KG1 (cell line): ENCODE results near the gene BTBD10.
A peak's percentile ranks its signal among the peaks of the same experiment; 100 is the strongest.

Experiments used
- DNase-seq: peaks from one replicate; lab custom pipeline; 2025; lab: John Stamatoyannopoulos, UW

The BTBD10 gene

GRCh38 chr11:13373216-13373615 lies 89.8 kb downstream of the BTBD10 start:
- no peak for DNase-seq

GRCh38 chr11:13368041-13368446 lies 95.0 kb downstream of the BTBD10 start:
- no peak for DNase-seq

GRCh38 chr11:13367115-13367514 lies 95.9 kb downstream of the BTBD10 start:
- no peak for DNase-seq

DNA sequence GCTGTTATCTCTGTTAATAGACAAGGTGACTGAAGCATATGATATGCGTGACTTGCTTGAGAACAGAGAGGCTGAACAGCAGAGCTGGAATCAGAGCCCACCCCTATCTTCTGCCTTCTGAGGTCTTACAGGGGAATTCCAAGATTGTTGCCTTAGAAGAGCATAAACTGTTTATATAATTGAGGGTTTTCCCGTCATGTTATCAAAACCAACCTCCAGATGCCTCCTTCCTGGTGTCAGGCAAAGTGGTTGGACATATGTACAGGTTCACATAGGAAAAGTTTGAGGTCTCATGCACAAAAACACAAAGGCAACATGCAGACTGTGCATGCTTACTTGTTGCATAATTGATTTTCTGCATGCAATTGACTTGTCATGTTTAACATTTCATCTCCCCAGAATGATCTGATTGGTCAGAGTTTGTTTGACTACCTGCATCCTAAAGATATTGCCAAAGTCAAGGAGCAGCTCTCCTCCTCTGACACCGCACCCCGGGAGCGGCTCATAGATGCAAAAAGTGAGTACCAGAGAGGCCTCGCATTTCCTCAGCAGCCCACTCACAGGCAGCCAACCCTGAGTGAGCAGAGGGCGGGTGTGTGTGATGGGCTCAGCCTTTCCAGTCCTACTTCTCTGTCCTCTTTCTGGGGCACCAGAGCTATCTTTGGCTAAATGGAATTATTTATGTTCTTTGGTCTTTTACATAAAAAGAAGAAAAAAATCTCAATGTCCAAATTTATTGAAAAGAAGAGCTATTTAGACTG lies 96.6 kb downstream of the BTBD10 start:
- no peak for DNase-seq

DNA sequence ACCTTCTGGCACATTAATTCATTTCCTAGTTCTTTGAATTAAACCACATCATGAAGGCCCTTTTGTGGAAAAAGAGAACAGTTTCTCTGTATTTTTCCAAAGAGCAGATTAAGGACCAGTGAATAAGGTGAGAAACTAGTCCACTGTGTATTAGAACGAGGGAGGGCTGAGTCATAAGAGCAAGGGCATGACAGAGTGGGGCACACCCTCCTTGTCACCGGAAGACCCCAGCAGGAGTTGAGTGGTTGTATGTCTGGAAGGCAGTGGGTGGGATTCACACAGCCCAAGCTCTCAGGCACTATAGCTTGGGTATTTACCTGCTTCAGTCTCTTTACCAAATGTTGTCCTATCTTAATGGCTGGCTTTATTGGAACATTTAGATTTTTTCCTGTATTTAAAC lies 98.6 kb downstream of the BTBD10 start:
- DNase-seq, result no peak

DNA sequence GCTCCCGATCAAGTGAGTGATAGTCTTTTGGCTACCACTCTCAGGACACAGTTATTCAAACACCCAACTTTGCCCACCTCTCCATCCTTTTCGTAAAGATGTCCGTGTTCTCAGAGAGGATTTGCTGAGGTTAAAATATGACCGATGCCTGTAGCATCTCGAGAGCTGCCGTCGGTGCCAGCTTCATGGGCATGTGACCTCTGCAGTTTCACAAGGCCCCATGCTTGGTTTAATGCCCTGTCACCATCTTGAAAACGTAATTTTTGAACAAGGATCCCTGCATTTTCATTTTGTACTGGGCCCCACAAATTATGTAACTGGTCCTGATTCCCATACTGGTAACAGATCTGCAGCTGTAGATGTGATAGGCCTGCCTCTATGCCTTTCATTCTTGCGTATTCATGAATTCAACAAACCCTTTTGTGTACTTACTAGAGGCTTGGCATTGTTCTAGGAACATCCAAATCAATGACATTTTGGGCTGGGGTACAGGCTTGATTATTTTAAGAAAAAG lies 100.4 kb downstream of the BTBD10 start:
- DNase-seq, result no peak

GRCh38 chr11:13358596-13359270 lies 104.3 kb downstream of the BTBD10 start:
- no peak for DNase-seq

GRCh38 chr11:13357232-13357631 lies 105.8 kb downstream of the BTBD10 start:
- DNase-seq, result no peak

DNA sequence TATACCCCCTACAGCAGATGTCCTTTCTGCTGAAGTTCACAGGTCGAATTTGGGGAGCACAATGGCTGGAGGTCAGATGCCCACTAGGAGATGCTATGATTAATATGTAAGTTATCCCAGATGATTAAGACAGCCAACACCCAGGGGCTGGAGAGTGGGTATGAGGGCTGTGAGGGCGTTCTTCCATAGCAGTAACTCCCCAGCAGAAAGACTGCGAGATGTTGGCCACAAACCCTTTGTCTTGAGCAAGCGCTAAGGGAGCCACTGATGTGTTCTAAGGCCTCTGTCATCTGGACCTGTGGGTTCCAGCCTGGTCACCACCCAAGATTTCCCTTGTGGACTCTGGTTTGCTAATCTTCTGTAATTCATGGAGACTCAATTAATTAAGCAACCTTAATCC lies 107.8 kb downstream of the BTBD10 start:
- DNase-seq, result no peak

DNA sequence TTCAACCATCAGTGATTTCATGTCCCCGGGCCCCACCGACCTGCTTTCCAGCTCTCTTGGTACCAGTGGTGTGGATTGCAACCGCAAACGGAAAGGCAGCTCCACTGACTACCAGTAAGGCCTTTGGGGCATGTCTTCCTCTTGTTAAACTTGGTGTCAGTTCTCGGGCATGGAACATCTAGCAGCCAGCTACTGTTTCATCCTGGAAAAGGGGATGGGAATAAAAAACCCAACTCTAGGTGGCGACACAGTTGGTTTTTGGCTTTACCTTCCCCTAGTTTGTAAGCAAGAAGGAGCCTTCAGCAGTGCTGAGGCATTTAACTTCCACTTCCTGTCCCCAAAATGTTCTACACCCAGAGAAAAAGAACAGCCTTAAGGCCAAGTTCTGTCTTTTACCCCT lies 108.7 kb downstream of the BTBD10 start:
- DNase-seq, result no peak

- no peak for DNase-seq
Observed at GRCh38 chr11:13352711-13353110, 110.3 kb downstream of the BTBD10 start.

DNA sequence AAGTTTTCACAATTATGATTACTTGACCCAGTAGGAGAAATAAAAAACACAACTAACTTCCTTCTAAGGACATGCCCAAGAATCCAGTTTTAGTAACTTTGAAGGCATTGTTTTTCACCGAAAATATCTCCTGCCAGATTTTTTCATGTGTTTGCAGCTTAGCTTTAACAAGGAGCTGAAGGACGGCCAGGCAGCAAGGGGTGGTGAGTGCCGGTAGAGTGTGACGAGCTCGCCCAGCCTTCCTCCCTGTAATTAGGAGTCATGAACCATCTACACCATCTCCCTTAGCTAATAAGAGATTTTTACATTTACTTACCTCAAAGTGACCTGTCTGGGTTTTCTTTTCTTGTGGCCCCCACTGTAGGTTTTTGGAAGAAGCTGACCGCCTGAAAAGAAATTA lies 113.4 kb downstream of the BTBD10 start:
- DNase-seq, result no peak

DNA sequence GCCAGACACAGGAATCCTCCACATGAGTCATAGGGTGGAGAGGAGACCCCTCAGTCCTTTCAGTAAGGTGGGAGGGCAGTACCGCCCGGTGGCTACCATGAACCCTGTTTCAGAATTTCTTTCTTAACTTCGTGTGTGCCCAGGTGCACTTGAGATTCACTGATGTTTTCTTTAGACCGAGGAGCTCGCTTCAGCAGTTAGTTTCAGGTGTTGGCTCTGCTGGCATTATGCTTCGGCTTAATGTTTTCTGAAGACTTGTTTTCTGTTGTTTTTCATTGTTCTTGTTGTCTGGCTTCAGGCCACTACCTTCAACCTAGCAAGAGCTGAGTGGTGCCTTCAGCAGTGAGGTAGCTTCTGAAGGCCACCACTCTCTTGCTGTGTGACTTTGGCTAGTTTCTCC lies 114.0 kb downstream of the BTBD10 start:
- no peak for DNase-seq

GRCh38 chr11:13348305-13348704 lies 114.7 kb downstream of the BTBD10 start:
- no peak for DNase-seq

DNA sequence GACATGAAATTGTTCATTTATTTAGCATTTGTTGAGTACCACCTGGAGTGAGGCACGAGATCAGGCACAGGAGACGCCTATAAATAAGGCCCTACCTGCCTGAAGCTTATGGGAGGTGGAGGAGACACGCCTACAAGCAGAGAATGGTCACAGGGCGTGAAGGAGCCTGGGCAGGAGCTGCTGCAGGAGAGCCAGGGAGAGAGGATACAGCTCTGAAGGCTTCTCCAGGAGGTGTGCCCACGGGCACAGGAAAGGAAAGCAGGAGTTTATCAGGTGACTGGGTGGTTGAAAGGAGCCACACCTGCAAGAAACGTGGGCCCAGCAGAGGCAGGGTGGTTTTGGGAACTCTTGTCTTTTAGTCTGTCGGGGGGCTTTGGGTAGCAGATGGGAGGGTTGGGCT lies 115.1 kb downstream of the BTBD10 start:
- no peak for DNase-seq

DNA sequence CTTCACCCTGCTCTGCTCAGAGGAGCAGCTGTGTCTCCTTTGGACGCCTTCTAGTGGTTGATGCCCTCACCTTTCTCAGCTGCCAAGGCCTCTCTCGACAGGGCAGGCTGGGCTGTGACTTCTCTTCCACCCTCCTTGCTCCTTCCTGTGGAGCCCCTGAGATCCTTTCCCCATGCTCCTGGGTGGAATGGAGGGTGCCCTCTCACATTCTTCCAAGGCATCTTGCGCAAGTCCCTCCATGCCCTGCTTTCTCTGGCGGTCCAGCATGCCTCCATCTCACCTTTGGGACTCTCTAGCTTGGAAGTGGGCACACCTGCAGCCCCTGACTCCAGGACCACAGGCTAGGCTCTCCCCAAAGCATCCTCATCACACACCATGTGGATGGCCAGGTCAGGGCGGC lies 116.6 kb downstream of the BTBD10 start:
- DNase-seq, result no peak

GRCh38 chr11:13344818-13345217 lies 118.2 kb downstream of the BTBD10 start:
- DNase-seq, result no peak

- peak; percentile 29 for DNase-seq
Observed at GRCh38 chr11:13343931-13344717, 118.9 kb downstream of the BTBD10 start.

GRCh38 chr11:13343067-13343466 lies 120.0 kb downstream of the BTBD10 start:
- no peak for DNase-seq

GRCh38 chr11:13341026-13341425 lies 122.0 kb downstream of the BTBD10 start:
- DNase-seq, result no peak

GRCh38 chr11:13339195-13340153 lies 123.5 kb downstream of the BTBD10 start:
- no peak for DNase-seq
